Activated gamma-delta T cell treated with anti-CD3 and anti-CD28 coated beads, Interleukin-2, amount 50 U/mL, for 16 hours (primary cell): ENCODE measurements around the gene RNF214.
"Not testable (repeated sequence)": the region's sequence is repeated elsewhere in the genome, so short reads cannot be mapped to it uniquely, and the experiment has no call there.

Experiments
- DNase-seq: peaks from one replicate; pipeline ENCODE4 v3.0.0-alpha.2; 2020; ENCODE audit warnings: low read depth

Gene RNF214

DNA sequence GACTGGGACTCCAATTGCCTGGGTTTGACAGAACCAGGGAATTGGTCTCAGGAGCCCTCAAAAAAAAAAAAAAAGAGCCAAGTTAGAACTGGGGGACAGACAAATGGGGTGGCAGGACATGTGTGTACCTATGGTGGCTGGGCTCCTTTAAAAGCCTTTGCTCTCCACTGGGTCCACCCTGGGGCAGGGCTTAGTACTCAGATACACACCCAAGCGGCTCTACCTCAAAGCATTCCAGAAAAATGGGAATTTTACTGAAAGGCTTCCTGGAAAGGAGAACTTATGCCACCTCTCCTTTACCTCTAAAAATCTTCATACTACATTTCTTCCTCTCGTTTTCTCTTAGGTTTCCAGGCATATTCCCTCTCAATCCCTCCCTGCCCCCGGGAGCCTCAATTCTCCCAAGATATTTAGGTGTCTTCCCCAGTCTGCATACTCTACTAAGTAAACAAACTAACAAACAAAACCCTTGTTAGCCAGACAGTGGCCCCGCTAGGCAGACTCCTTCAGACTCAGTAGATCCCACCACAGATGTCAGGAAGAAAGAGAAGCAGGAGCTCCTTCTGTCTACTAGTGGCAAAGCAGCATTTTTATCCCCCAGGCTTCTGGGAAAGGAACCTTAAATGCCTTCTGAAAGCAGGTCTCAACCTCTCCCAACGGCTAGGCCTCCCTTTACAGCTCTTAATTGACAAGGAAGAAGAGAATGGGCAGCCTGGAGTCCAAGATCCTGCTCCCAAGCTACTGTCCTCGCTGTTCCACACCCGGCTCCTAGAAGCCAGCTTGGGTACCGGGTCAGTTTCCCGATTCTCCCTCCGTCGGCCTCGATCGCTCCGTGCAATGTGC, 1.3 kb upstream of the RNF214 start:
- DNase-seq, result no peak

DNA sequence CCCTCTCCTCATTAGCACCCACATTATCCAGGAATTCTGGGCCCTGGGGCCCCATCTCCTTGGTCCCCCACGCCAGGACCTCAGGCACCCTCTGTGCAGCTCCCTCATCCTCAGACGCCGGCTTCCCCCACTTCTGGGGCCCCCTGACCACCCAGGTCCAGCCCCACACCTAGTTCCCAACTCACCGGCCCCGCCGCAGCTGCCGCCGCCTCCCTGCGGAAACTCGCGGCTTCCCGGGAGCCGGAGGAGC, 704 bp upstream of the RNF214 start, which contains the start of gene PCSK7:
Gene PCSK7, minus strand, starts transcription at position 232 of the 250 bp plus-strand sequence. CDS start 2,229 bp downstream, outside the sequence.
- no peak for DNase-seq

DNA sequence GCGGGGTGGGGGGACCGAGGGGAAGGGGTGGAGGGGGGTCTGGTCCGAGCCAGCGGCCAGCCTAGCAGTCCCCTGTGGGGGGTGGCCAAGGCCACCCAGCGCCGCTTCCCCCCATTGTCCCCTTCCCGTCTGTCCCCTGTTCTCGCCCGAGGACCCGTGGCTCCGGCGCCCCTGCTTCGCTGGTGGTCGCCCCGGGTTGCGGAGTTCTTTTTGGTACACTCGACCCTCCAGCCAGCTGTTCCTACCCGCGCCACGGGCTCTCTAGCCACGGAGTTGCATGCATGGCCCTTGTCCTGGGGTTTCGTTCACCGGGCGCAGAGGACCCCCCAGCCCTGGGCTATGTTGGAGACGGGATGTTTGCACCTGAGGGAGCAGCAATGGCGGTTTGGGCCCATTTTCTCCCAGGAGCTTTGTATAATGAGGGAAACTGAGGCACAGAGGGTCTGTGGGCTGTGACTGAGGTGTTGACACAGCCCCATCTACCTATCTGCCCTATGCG, 489 bp downstream of the RNF214 start:
- DNase-seq, result no peak

DNA sequence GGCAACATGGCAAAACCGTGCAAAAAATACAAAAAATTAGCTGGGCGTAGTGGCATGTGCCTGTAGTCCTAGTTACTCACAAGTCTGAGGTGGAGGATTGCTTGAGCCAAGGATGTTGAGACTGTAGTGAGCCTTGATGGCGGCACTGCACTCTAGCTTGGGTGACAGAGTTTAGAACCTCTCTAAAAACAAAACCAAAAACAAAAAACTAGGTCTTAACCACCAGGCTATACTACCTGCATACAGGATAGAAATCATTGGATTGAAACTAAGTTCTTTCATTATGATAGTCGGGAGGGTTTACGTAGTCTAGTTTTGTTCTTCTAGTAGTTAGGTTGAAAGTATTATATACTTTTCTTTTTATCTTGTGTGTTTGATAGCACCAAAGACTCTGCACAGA, 5.8 kb downstream of the RNF214 start:
- no peak for DNase-seq

DNA sequence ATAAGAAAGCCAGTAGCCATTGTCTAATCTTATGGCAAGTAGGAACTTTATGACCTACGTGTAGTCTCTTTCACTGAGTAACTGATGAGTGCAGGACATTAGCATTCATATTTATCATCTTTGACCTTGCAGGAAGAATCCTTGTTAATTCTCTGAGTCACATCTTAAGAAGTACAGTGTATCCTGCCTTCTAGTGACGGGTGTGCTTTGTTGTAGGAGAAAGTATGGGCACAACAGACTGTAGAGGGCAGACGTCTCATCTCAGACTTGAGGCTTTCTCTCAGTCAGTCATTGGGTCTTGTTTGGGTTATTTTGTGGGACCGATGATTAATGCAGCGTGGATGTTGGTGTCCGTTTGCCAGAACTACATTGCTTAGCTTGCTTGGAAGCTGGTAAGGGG, 6.8 kb downstream of the RNF214 start:
- no peak for DNase-seq

DNA sequence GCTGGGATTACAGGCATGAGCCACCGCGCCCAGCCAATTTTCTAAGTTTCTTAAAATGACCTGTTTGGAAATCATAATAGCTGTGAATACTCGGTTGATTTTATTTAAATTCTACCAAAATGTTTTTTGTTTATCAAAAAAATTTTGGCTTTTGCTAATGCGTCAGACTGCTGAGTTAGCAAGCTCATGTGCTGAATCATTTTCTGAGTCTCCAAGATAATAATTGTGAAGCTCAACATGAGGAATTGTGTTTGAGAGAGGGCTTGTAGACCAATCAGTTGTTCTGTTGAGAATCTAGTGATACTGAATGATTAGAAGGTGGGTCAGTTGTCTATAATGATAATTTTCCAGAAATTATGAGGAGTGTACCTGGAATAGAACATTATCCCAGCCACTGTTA, 15.9 kb downstream of the RNF214 start:
- DNase-seq, result no peak

DNA sequence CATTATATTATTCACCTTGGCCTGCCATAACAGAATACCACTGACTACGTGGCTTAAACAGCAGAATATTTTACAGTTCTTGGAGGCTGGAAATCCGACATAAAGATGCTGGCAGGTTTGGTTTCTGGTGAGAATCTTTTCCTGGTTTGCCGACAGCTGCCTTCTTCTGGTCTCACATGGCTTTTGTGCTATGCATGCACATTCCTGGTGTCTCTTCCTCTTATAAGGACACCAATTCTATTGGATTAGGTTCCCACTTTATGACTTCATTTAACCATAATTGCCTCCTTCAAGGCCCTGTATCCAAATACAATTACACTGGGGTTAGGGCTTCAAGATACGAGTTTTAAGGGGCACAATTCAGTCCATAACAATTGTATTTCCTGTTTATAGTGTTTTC, 17.1 kb downstream of the RNF214 start:
- no peak for DNase-seq

DNA sequence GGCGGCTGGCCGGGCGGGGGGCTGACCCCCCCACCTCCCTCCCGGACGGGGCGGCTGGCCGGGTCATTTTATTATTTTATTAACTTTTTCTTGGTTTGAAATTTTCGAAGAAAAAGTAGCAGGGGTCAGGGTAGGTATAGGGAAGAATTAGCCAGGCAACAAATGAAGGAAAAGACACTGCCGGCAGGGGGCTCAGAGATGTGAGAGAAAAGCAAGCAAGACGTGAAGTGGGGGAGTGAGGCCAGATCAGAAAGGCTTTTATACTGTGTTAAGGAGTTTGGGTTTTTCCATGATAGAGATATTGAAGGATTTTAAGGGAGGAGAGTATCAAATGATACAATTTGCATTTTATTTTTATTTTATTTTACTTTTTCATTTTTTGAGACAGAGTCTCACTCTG, 19.0 kb downstream of the RNF214 start:
- DNase-seq, result no peak

DNA sequence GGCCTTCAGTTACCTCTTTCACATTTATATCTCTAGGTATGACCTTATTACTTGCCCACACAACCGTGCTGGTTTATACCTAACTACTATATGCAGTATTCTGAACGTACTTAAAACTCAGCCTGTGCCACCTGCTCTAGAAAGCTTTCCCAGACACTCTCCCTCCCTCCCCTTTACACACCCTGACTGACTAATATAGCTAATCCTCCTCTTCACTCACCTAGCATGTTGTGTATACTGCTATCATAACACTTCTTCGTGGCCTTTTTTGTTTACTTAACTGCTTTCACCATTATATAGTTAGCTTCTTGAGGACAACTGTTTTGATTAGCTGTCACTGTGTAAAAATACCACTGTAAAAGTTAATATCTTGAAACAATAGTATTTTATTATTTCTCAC, 23.5 kb downstream of the RNF214 start:
- DNase-seq, result no peak

DNA sequence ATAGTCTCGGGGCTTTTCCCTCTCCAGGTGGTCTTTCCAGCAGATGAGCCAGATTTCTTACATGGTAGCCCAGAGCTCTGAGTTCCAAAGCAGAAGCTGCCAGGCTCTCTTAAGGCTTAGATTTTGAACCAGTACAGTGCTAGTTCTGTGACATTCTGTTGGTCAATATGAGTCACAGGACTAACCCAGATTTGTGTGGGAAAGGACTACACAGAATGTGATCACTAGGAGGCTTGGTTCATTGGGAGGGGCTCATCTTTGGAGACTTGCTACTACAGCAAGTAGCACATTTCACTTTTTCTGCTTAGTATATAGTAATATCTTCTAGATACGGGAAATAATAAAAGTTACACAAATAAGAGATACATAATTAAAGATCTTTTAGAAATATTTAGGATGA, 24.1 kb downstream of the RNF214 start:
- DNase-seq, result no peak

DNA sequence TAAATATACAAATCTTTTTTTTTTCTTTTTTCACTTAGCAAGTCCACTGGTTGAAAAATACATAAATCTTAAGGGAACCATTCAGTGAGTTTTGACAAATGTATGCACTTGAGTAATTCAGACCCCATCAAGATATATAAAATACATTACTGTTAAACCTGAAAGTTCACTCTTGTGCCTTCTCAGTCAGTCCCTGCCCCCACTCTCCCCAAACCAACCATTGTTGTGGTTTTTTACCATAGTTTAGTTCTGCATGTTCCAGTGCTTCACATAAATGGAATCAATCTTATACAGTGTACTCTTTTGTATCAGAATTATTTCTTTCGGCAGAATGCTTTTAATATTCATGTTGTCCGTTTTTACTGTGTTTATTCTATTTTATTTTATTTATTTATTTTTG, 26.1 kb downstream of the RNF214 start:
- DNase-seq, result no peak

DNA sequence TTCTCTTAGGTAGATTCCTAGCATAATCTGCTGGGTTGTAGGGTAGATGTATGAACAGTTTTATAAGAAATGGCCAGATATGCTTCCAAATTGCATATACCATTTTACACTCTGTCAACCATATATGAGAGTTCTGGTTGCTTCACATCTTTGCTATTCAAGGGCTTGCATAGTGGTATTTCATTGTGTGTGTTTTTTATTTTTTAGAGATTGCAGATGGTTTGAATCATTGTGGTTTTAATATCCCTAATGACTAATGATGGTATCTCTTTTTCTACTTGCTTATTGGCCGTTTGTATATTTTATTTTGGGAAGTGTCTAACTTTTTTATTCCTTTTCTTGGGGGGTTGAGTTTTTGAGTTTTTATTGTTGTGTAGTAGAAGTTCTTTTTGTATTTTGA, 26.9 kb downstream of the RNF214 start:
- no peak for DNase-seq

DNA sequence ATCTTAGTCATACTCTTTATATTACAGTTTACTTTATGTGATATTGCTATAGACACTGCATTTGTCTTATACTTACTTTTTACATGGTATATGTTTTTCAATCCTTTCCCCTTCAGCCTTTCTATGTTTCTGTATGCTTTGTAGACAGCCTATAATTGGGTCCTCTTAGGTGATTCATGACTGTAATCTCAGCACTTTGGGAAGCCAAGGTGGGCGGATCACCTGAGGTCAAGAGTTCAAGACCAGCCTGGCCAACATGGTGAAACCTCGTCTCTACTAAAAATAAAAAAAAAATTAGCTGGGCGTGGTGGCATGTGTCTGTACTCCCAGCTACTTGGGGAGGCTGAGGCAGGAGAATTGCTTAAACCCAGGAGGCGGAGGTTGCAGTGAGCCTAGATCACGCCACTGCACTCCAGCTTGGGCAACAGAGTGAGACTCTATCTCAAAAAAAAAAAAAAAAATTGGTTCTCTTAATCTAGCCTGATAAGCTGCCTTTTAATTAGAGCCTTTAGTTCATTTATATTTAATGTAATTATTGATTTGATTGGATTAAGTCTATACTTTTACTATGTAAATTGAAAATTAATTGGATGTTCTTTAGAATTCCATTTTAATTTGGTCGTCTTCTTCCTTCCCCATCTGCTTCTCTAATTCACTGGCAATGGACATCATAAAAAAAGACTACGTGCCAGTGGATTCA, 32.3 kb downstream of the RNF214 start:
- not testable (repeated sequence) for DNase-seq

DNA sequence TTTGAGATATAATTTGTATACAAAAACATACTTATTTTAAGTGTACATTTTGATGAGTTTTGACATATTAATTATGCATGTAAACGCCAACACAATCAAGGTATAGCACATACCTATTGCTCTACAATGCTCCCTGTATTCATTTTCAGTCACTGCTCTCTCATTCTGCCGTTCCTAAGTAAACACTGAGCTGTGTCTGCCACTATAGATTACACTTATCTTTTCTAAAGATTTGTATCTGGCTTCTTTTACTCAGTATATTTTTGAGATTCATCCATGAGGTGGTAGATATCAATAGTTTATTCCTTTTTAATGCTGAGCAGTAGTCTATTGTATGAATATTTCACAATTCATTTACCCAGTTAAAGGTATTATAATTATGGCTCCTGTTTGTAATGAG, 33.3 kb downstream of the RNF214 start:
- no peak for DNase-seq

DNA sequence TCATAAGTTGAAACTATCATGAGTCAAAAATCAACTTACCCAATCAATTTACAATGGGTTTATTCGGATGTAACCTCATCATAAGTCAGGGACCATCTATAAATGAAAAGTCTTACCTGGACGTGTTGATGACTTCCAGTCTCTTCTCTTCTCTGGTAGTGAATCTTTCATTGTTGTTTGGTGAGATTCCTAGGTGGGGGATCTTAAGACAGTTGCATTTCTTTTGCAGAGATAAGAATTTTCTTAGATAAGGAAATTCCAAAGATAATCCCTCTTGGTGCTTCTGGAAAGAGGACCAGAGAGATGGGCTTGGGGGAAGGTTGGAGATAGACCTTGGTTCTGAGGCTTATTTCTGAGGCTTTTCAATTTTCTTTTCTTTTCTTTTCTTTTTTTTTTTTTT, 37.4 kb downstream of the RNF214 start:
- no peak for DNase-seq

DNA sequence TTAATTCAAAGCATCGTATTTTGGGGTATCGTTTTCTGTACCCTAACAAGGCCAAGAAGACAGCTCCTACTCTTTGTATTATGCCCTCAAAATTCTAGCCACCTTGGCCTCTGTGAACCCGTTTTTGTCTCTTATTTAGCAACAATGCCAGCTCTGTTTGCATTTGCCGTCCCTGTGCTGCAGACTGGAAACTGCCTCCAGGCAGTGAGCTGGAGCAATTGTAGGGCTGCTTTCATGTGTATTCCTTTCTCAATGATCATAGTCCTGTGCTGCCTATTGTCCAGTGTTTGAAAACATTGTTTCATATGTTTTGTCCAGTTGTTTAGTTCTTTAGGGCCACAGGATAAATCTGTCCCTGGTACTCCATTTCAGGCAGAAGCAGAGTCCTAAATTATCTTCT, 38.7 kb downstream of the RNF214 start:
- no peak for DNase-seq

DNA sequence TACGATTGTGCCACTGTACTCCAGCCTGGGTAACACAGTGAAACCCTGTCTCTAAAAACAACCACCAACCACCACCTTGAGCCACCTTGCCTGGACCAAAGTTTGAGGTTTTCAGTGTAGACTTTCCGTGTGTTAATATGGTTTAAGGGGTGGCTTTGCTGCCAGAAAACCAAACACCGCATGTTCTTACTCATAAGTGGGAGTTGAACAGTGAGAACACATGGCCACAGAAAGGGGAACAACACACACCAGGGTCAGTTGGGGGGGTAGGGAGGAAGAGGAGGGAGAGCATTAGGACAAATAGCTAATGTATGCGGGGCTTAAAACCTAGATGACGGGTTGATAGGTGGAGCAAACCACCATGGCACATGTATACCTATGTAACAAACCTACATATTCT, 39.7 kb downstream of the RNF214 start:
- not testable (repeated sequence) for DNase-seq

DNA sequence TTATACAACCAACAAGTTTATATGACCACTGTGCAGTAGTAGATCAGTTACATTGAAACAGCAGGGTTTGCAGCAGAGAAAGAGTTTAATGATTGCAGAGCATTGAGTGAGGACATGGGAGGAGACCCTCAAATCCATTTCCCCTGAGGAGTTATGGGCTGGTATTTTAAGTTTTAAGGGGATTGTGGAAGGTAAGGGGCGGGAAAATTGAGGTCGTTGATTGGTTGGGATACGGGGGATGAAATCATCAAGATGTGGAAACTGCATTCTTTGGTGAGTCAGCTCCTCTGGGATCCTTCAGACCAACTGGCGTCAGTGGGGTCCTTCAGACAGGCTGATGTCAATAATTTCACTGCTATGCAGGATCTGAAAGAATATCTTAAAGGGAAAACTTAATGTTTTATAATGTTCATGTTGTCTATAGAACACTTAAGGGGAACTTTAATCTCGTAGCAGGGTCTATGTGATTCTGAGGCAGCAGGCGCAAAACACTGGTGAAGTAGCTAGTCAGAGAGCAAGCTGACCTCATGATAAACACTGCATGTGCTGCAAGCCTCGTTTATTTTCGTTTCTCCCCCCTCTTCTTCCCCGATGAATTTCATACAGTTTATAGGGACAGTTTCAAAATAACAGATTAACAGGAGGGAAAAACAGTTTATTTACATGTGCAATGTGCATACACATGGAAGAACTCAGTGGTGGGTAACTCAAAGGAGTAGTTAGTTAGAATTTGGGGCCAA, 41.2 kb downstream of the RNF214 start:
- no peak for DNase-seq

DNA sequence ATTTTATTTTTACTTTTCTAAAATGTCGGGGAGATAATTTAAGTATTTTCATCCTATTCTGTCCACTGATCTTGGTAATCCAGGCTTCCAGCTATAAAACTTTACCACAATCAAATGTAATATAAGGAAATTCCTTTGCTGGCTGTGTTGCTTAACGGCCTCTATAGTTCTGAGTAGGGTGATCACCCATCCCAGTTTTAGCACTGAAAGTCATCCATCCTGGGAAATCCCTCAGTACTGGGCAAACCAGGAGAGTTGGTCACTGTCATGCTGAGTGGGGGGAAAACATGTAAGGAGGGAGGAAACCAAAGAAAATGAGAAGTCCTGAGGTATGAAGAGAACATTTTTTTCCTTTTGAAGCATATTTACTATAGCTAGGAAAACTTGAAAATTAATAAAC, 45.9 kb downstream of the RNF214 start:
- no peak for DNase-seq

DNA sequence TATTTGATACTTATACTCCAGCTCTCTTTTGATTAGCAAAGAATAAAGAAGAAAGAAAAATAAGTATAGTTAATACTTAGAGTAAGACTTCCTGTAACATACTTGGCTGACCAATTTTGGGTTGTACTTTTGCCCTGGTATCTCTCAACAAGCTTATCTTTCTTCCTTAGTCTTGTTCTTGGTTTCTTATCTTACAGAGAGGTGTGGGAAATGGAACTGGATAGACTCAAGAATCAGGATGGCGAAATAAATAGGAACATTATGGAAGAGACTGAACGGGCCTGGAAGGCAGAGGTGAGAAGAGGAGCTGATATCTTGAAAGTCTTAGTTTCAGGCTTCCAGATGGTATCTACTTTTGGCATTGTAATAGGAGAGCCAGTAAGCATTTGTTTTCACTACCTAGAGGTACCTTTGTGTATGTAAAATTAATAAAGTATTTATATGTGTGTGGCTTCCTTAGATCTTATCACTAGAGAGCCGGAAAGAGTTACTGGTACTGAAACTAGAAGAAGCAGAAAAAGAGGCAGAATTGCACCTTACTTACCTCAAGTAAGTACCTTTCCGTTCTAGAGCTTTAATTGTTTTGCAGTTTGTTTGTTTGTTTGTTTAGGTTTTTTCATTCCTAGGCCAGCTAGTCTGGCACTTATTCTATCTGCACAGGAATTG, 47.4 kb downstream of the RNF214 start:
- DNase-seq, result no peak

DNA sequence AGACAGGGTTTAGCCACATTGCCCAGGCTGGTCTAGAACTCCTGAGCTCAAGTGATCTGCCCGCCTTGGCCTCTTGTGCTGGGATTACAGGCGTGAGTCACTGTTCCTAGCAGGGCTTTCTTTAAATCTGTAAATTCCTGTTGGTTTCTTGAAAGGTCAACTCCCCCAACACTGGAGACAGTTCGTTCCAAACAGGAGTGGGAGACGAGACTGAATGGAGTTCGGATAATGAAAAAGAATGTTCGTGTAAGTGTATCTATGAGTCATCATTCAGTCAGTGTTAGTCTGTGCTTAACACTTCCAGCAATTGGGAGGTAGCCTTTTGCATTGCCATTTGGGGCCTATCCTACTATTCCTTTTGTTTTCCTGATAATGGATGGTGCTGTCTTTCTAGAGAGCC, 48.7 kb downstream of the RNF214 start:
- no peak for DNase-seq

DNA sequence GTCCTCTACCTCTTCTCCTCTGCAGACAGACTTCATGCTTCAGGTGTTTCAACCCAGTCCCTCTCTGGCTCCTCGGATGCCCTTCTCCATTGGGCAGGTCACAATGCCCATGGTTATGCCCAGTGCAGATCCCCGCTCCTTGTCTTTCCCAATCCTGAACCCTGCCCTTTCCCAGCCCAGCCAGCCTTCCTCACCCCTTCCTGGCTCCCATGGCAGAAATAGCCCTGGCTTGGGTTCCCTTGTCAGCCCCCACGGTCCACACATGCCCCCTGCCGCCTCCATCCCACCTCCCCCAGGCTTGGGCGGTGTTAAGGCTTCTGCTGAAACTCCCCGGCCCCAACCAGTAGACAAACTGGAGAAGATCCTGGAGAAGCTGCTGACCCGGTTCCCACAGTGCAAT, 49.4 kb downstream of the RNF214 start:
- no peak for DNase-seq
